ENCODE measurements around the gene TRPT1. TPM values are rescaled to one million over a fixed set of nuclear protein-coding genes. Genes with fewer than 3 reads are reported as not detected.

The TRPT1 gene
- total and polyA plus RNA-seq, 7 donors: 49.6 to 131 (median 96.1) TPM

- 49 to 75% (median 58%) methylated on average over 8 of the region's 8 CpGs for WGBS, 3 donors
- no peak for ATAC-seq
Observed at GRCh38 chr11:64243236-64243854, 17.4 kb upstream of the TRPT1 start.

DNA sequence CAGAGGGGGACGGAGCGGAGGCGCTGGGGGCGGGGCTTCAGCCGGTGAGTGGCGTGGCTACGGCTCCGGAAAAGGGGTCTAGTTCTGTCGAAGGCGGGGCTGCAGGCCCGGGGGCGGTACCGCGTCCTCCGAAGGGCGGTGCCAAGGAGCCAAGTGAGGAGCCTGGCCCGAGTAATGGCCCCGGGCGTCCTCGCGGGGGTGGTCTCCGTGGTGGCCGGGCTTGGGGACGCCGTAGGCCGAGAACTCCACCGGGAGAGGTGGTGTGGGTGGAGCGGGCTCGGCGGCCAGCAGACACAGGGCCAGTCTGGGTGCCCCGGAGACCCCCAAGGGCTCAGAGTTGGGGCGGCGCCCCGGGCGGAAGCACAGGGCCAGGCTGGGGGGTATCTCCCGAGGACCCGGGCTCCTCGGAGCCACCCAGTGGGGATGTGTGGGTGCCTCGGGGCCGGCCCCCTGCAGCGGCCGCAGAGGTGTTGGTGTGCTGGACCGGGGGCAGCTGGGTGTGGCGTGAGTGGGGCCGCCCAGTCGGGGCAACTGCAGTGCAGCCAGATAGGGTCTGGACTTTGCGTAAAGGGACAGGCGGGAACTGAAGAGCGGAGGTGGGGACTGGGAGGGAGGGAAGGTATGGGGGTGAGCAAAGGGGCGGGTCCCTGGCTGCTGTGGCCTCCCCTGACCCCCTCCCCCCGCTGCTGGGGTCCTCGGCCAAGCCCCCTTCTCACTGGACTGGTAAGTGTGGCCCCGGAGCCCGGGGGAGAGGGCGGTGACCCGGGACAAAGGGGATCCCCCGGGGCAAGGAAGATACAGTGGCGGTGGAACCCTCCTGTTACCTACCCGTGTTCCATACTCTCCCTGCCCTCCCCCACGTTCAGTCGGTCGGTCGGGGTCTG, 15.7 kb upstream of the TRPT1 start:
- H3K4me3 ChIP-seq: peak overlapping the region; percentile 93
- H3K27me3 ChIP-seq (ENCODE audit: insufficient read depth in 3 of 3, low read length in 2 of 3): no peaks in the 10 kb centered on the region
- no peak for DNase-seq
- H3K4me1 ChIP-seq: peaks cover 31% of the 10 kb centered on the region
- 0 to 1% (median 1%) methylated on average over 42 to 63 of the region's 63 CpGs for WGBS, 3 donors
- intact Hi-C loops (cut with DNase I): no loop called here
- peak; percentile 1 to 11 (median 3) for ATAC-seq
- no peak for TF ChIP-seq CTCF (IDR thresholded peaks at IDR 0.05)
- H3K27ac ChIP-seq: peak overlapping the region; percentile 99
- peaks cover 0 to 40% of the 10 kb centered on the region in 2 donors for H3K36me3 ChIP-seq (ENCODE audit: insufficient read depth in 1 of 2, low read depth in 1 of 2)
- H3K9me3 ChIP-seq: no peaks in the 10 kb centered on the region

More at GRCh38 chr11:64243236-64243854, 17.4 kb upstream of the TRPT1 start:
- Histone ChIP-seq H3K9me3 (no peaks in the 10 kb centered on the region), H3K27me3 (ENCODE audit: insufficient read depth in 3 of 3, low read length in 2 of 3) (no peaks in the 10 kb centered on the region), H3K4me3 (peak overlapping the region; percentile 93), H3K27ac (peak overlapping the region; percentile 99), H3K4me1 (peaks cover 37% of the 10 kb centered on the region), H3K36me3 (ENCODE audit: insufficient read depth in 1 of 2, low read depth in 1 of 2) (peaks cover 0 to 29% of the 10 kb centered on the region in 2 donors)
- intact Hi-C loops (cut with DNase I): no loop called here
- TF ChIP-seq CTCF (IDR thresholded peaks at IDR 0.05): no peak
- no peak for DNase-seq

DNA sequence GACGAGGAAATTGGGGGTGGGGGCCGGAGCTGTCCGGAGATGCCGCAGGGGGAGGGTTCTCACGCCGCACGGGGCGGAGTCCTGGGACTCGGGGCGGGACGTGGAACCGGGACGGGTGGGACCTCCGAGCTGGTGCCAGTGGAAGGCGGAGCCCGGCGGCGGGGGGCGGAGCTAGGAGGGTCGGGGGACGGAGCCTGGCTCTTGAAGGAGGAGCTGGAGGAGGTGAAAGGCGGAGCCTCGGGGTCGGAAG, 15.2 kb upstream of the TRPT1 start:
- Histone ChIP-seq H3K4me3 (peak overlapping the region; percentile 93), H3K9me3 (no peaks in the 10 kb centered on the region), H3K27me3 (ENCODE audit: insufficient read depth in 3 of 3, low read length in 2 of 3) (no peaks in the 10 kb centered on the region), H3K4me1 (peaks cover 31% of the 10 kb centered on the region), H3K36me3 (ENCODE audit: insufficient read depth in 1 of 2, low read depth in 1 of 2) (peaks cover 0 to 40% of the 10 kb centered on the region in 2 donors), H3K27ac (peak overlapping the region; percentile 99)
- DNase-seq (peak; percentile 100), ATAC-seq (peak; percentile 81 to 82 (median 82))
- no peak for TF ChIP-seq CTCF (IDR thresholded peaks at IDR 0.05)
- WGBS, 3 donors: 0 to 1% (median 1%) methylated on average over 18 to 24 of the region's 24 CpGs
- intact Hi-C loops (cut with DNase I): no loop called here

DNA sequence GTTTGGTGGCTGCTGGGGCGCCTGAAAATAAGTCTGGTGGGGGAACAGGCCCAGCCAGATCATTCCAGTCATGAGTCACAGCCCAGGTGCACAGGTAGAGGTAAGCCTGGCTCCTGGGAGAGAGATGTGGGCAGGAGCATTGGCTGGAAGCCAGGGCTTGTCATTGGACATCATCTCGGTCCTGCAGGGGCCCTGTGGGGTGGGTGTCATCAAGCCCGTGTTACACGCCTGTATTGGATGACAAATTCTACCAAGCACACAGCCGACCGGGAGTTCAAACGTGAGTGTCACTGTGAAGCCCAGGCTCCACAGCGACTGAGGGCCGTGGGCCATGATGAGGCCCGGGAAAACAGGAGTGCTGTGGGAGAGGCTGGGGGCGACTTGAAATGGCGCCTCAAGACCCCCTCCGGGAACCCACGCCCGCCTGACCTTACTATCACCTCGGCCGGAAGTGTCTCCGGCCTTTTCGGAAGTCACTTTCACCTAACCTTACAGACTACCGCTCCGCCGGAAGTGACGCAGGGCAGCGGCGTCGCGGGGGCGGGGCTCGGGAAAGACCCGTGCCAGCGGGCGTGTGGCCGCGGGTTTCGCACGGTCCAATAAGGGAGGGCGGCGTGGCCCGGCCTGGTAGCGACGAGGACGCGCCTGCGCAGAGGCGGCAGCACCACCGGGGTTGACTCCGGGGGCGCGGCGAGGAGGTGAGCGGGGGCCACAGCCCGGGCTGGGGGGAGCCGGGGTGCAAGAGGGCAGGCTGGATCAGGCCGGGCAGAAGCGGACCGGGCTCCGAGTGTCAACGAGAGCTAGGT, 14.7 kb upstream of the TRPT1 start, which contains the start of gene FKBP2:
Gene FKBP2, plus strand, starts transcription at position 661 of the 806 bp plus-strand sequence. CDS start 1,293 bp downstream, outside the sequence.
- H3K4me3 ChIP-seq: peak within 1 kb of the TSS; percentile 93
- intact Hi-C loops (cut with DNase I): no loop called here
- no peaks in the 10 kb centered on the region for H3K9me3 ChIP-seq
- peak within 1 kb of the TSS; percentile 99 for H3K27ac ChIP-seq
- WGBS, 3 donors: 1% methylated on average over 42 to 58 of the region's 58 CpGs
- ATAC-seq: peak; percentile 72 to 79 (median 77)
- peaks cover 32% of the 10 kb centered on the region for H3K4me1 ChIP-seq
- peaks cover 0 to 40% of the 10 kb centered on the region in 2 donors for H3K36me3 ChIP-seq (ENCODE audit: insufficient read depth in 1 of 2, low read depth in 1 of 2)
- no peaks in the 10 kb centered on the region for H3K27me3 ChIP-seq (ENCODE audit: insufficient read depth in 3 of 3, low read length in 2 of 3)
- DNase-seq: peak; percentile 98 to 99
- no peak for TF ChIP-seq CTCF (IDR thresholded peaks at IDR 0.05)
